Measurements from ENCODE around the gene TBKBP1. TPM values are rescaled to one million over a fixed set of nuclear protein-coding genes. Genes with fewer than 3 reads are reported as not detected.
A peak's percentile ranks its signal among the peaks of the same experiment; 100 is the strongest.
"Not testable (repeated sequence)": the region's sequence is repeated elsewhere in the genome, so short reads cannot be mapped to it uniquely, and the experiment has no call there.

Gene TBKBP1
- polyA plus RNA-seq, 1 donor = 31.1 TPM

- DNase-seq = no peak
Observed at GRCh38 chr17:47731396-47731795, 37.4 kb downstream of the TBKBP1 start.

- DNase-seq = no peak
Observed at GRCh38 chr17:47732399-47733046, 38.6 kb downstream of the TBKBP1 start.

DNA sequence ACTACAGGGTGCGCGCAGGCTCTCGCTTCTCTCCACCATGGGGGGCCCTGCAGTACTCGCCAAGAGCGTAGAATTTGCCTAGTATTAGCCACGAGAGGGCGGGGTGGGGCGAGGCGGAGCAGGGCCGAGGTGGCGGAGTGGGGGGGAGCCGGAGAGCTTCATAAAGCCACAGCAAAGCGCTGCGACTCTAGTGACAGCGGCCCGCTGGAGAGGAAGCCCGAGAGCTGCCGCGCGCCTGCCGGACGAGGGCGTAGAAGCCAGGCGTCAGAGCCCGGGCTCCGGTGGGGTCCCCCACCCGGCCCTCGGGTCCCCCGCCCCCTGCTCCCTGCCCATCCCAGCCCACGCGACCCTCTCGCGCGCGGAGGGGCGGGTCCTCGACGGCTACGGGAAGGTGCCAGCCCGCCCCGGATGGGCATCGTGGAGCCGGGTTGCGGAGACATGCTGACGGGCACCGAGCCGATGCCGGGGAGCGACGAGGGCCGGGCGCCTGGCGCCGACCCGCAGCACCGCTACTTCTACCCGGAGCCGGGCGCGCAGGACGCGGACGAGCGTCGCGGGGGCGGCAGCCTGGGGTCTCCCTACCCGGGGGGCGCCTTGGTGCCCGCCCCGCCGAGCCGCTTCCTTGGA, 39.2 kb downstream of the TBKBP1 start, which contains the start of gene TBX21:
TSS of gene TBX21 (plus strand) at position 190 of the 627 bp plus-strand sequence. CDS start at position 409, 219 bp downstream.
- peak; percentile 61 for DNase-seq

DNA sequence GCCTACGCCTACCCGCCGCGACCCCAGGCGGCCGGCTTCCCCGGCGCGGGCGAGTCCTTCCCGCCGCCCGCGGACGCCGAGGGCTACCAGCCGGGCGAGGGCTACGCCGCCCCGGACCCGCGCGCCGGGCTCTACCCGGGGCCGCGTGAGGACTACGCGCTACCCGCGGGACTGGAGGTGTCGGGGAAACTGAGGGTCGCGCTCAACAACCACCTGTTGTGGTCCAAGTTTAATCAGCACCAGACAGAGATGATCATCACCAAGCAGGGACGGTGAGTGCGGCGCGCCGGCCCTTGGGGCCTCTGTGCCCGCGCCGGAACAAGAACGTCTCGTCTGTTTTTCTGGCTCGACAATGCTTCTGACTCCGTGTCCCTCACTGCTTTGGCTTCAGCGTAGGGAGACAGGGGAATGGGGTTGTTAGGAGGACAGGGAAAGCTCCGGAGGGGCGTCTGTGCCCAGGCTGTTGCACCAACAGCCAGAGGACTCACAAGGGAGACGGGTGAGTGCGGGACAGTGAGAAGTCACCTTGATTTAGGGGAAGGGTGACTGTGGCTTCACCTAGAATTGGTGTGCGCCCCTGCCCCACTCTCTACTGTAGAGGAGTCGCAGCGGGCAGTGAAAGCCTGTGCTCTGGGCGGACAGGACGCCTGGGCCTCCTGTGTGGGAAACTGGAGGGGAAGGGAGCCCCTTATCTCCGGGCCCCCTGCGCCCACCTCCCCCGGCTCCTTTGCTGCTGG, 39.9 kb downstream of the TBKBP1 start:
- DNase-seq = no peak

GRCh38 chr17:47735139-47735464, 41.1 kb downstream of the TBKBP1 start:
- DNase-seq = no peak

GRCh38 chr17:47735536-47736011, 41.6 kb downstream of the TBKBP1 start:
- DNase-seq = no peak

DNA sequence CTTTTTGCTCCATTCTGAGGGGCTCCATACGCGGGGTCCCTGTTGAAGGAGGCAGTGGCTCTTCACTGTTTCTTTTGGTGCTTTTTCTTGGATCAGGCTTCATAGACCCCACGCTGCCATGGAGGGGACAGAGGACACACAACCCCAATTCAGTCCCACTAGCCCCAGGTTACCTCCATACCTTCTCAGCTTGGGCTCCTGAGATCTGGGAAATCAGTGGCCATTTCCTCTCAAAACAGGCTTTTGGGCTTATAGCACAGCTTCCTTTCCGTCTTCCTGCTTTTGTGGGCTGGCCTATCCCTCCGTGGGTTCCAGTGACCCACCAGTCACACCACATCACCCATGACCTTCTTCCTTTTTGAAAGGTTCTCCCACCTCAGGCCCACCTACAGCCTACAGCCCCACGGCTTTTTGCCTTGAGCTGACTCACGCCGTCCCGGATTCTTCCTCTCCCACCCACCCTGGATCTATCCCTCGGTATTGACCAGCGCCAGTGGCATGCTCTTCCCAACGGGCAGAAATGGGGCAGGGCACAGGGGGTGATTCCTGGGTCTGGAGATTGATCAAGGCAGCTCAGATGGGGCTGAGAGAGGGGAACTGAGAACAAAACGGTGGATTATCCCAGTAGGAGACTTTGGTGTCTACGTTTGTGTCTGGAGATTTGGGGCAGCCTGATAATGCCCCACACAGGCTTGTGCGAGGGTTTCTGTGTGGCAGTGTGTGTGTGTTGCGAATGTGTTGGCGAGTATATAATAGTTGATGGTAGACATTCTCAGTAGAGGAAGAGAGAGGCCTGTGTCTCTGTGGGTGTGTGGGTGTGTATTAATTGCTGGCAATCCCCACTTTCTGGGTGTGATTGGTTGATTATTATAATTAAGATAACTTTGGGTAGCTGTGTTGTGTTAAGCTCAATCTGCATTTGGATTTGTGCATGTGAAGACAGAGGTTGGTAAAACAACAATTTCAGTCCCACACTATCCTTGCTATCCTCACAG, 42.8 kb downstream of the TBKBP1 start:
- DNase-seq = no peak

- DNase-seq = no peak
Observed at GRCh38 chr17:47738178-47738577, 44.2 kb downstream of the TBKBP1 start.

DNA sequence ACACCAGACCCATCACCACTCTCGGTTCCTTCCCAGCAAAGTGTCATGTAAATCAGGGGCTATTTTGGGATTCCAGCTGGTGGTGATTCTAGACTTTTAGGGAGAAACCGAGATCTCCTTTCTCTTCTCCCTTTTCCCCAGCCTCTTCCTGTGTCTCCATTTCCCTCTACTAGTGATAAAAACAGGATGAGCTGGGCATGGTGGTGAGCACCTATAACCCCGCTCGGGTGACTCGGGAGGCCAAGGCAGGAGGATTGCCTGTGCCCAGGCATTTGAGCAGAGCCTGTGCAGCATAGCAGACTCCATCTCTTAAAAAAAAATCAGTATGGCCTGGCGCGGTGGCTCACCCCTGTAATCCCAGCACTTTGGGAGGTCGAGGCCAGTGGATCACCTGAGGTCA, 45.2 kb downstream of the TBKBP1 start:
- no peak for DNase-seq

GRCh38 chr17:47739945-47740344, 46.0 kb downstream of the TBKBP1 start:
- not testable (repeated sequence) for DNase-seq

- no peak for DNase-seq
Observed at GRCh38 chr17:47741109-47741792, 47.3 kb downstream of the TBKBP1 start.

DNA sequence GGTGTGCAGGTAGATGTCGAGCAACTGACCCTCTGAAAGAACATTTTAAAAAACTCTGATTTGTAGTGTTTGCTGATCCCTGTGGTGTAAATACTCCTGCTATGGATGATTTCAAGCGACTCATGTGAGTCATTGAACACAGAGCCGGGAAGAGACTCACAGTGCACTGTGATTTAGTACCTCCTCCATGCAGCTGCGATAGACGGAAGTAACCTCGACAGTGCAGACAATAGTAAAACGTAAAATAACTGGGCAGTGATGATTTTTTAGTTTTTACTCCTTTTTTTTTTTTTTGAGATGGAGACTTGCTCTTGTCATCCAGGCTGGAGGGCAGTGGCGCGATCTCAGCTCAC, 47.8 kb downstream of the TBKBP1 start:
- DNase-seq = no peak

- DNase-seq = no peak
Observed at GRCh38 chr17:47742319-47743181, 48.6 kb downstream of the TBKBP1 start.

- DNase-seq = no peak
Observed at GRCh38 chr17:47744168-47745036, 50.4 kb downstream of the TBKBP1 start.

GRCh38 chr17:47745037-47745380, 51.0 kb downstream of the TBKBP1 start:
- no peak for DNase-seq

DNA sequence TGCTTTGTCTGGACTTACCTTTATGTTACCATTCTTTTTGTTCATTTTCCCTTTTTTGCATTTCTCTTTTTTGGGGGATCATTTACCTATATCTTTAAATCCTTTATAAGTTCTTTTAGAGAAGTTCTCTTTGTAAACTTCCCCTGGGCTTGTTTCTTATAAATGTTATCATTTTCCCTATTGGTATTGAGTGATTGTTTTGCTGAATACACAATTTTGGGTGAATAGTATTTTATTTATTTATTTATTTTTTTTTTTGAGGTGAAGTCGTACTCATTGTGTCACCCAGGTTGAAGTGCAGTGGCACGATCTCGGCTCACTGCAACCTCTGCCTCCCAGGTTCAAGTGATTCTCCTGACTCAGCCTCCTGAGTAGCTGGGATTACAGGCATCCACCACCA, 57.5 kb downstream of the TBKBP1 start:
- no peak for DNase-seq

- no peak for DNase-seq
Observed at GRCh38 chr17:47757386-47757785, 63.4 kb downstream of the TBKBP1 start.

DNA sequence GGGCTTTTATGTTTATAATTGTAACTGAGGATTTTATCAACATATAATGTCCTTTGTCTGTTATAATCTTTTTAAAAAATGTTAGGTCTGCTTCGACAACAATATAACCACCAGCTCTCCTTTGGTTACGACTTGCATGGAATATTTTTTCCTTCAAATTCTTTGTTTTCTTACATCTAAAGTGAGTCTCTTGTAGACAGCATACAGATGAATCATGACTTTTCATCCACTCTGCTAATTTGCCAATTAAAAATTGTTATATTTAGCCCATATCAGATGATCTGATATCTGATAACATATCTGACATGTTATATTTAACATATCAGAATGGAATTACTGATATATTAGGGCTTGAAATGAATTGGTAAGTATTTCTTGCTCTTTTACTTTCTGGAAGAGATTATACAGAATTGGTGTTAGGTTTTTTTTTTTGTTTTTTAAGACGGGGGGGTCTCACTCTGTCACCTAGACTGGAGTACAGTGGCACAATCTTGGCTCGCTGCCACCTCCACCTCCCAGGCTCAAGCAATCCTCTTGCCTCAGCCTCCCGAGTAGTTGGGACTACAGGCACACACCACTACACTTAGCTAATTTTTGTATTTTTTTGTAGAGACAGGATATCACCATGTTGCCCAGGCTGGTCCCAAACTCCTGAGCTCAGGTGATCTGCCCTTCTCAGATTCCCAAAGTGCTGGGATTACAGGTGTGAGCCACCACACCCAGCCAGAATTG, 66.6 kb downstream of the TBKBP1 start:
- no peak for DNase-seq
